ENCODE data around the gene CA11. TPM values are rescaled to one million over a fixed set of nuclear protein-coding genes. Genes with fewer than 3 reads are reported as not detected.
A peak's percentile ranks its signal among the peaks of the same experiment; 100 is the strongest.

The CA11 gene
- total RNA-seq, 6 experiments from 2014 or later = 0.53 to 2.5 (median 1.4) TPM

GRCh38 chr19:48676887-48677286 lies 30.9 kb upstream of the CA11 start:
- H3K27me3 Mint-ChIP-seq (ENCODE audit: insufficient read depth) = peaks cover 11% of the 10 kb centered on the region
- H3K4me1 Mint-ChIP-seq (ENCODE audit: low read depth) = peaks cover 8% of the 10 kb centered on the region; the same call in 1 of the 2 replicates
- no peak overlapping the region for H3K4me3 Mint-ChIP-seq
- no peaks in the 10 kb centered on the region for H3K36me3 Mint-ChIP-seq (ENCODE audit: low read depth)
- TF ChIP-seq CTCF (IDR thresholded peaks at IDR 0.05) = no peak
- no peak for DNase-seq
- no peak overlapping the region for H3K27ac Mint-ChIP-seq
- H3K9me3 Mint-ChIP-seq = no peaks in the 10 kb centered on the region

- Mint-ChIP-seq H3K27me3 (ENCODE audit: insufficient read depth) (peaks cover 11% of the 10 kb centered on the region), H3K27ac (no peak overlapping the region), H3K4me3 (no peak overlapping the region), H3K36me3 (ENCODE audit: low read depth) (no peaks in the 10 kb centered on the region), H3K9me3 (no peaks in the 10 kb centered on the region), H3K4me1 (ENCODE audit: low read depth) (peaks cover 8% of the 10 kb centered on the region; the same call in 1 of the 2 replicates)
- no peak for TF ChIP-seq CTCF (IDR thresholded peaks at IDR 0.05)
- DNase-seq = no peak
Observed at GRCh38 chr19:48676487-48676886, 30.5 kb upstream of the CA11 start.

GRCh38 chr19:48674921-48675824 lies 29.2 kb upstream of the CA11 start:
- Mint-ChIP-seq H3K27ac (no peak overlapping the region), H3K36me3 (ENCODE audit: low read depth) (no peaks in the 10 kb centered on the region), H3K4me3 (no peak overlapping the region), H3K4me1 (ENCODE audit: low read depth) (peaks cover 8% of the 10 kb centered on the region; the same call in 1 of the 2 replicates), H3K27me3 (ENCODE audit: insufficient read depth) (peaks cover 11% of the 10 kb centered on the region), H3K9me3 (no peaks in the 10 kb centered on the region)
- peak; percentile 92 for TF ChIP-seq CTCF (IDR thresholded peaks at IDR 0.05)
- peak; percentile 78 for DNase-seq

GRCh38 chr19:48674216-48674809 lies 28.3 kb upstream of the CA11 start:
- Mint-ChIP-seq H3K9me3 (peaks cover 5% of the 10 kb centered on the region; the same call in 1 of the 2 replicates), H3K27ac (no peak overlapping the region), H3K27me3 (ENCODE audit: insufficient read depth) (peaks cover 8% of the 10 kb centered on the region), H3K4me1 (ENCODE audit: low read depth) (peaks cover 8% of the 10 kb centered on the region; the same call in 1 of the 2 replicates), H3K4me3 (no peak overlapping the region), H3K36me3 (ENCODE audit: low read depth) (no peaks in the 10 kb centered on the region)
- no peak for DNase-seq
- TF ChIP-seq CTCF (IDR thresholded peaks at IDR 0.05) = no peak

- DNase-seq = no peak
- H3K27ac Mint-ChIP-seq = no peak overlapping the region
- peaks cover 5% of the 10 kb centered on the region; the same call in 1 of the 2 replicates for H3K9me3 Mint-ChIP-seq
- peaks cover 8% of the 10 kb centered on the region; the same call in 1 of the 2 replicates for H3K4me1 Mint-ChIP-seq (ENCODE audit: low read depth)
- no peak overlapping the region for H3K4me3 Mint-ChIP-seq
- H3K36me3 Mint-ChIP-seq (ENCODE audit: low read depth) = no peaks in the 10 kb centered on the region
- no peak for TF ChIP-seq CTCF (IDR thresholded peaks at IDR 0.05)
- H3K27me3 Mint-ChIP-seq (ENCODE audit: insufficient read depth) = peaks cover 8% of the 10 kb centered on the region
Observed at GRCh38 chr19:48673436-48674100, 27.6 kb upstream of the CA11 start.

Data from HFFc6 (cell line).